Lower leg skin (tissue), 4 donors: ENCODE results near the gene PAK5. TPM values are rescaled to one million over a fixed set of nuclear protein-coding genes. Genes with fewer than 3 reads are reported as not detected.

Experiments
- DNase-seq, 2 donors: peaks; one replicate each; pipeline ENCODE4 v3.0.0-alpha.2; 2019; ENCODE audit warnings: low spot score in 2 of 2
- H3K4me3 ChIP-seq: fragments of 200-600 bp; sonication (generic); 2 replicates; pipeline ENCODE4 v1.5.1; 2017; ENCODE audit warnings: mild to moderate bottlenecking, low read depth; ENCODE audit not compliant: poor library complexity, severe bottlenecking
- CTCF ChIP-seq, 3 donors: fragments of 450-650 bp; IDR thresholded peaks; one replicate each; pipeline ENCODE4 v1.5.1; 2016; ENCODE audit warnings: antibody characterized with exemption in 3 of 3, mild to moderate bottlenecking in 3 of 3, moderate library complexity in 2 of 3
- POLR2A ChIP-seq, 2 donors: fragments of 450-650 bp; IDR thresholded peaks; one replicate each; pipeline ENCODE4 v1.6.1; 2016 to 2017; ENCODE audit warnings: antibody characterized with exemption in 2 of 2, mild to moderate bottlenecking in 1 of 2, moderate library complexity in 1 of 2
- WGBS, 2 donors: methylation state at CpG; one replicate each; pipeline ENCODE4 v1.1.5; 2018; 5-methylcytosine and 5-hydroxymethylcytosine counted together
- intact Hi-C: fragments of 100-400 bp; cut with DNase I; formaldehyde crosslinking; loops from one replicate; pipeline ENCODE4 v1.15.0; 2023; ENCODE audit warnings: low total_unique reads
- total RNA-seq, 4 donors: library from RNA; depleted of rRNA; stranded (reverse); fragments of >200 nt; gene quantifications; one replicate each; pipeline ENCODE4 v1.1.0, GENCODE V29; 2016

PAK5 gene
- total RNA-seq, 4 donors from 2014 or later = 0.08 to 0.46 (median 0.18) TPM

GRCh38 chr20:9611921-9612320, 227.0 kb downstream of the PAK5 start:
- WGBS, 2 donors = 90 to 92% methylated on average over 9 of the region's 9 CpGs
- intact Hi-C loops = loop anchor here (10.0 kb wide), 1 partner anchor 303 kb away; no protein-coding TSS in a partner anchor
- H3K4me3 ChIP-seq = no peak overlapping the region
- no peak for DNase-seq
- TF ChIP-seq CTCF (IDR thresholded peaks at IDR 0.05) (no peak), POLR2A (IDR thresholded peaks at IDR 0.05) (no peak)

GRCh38 chr20:9610665-9611064, 228.2 kb downstream of the PAK5 start:
- no peak for DNase-seq
- intact Hi-C loops = loop anchor here (10.0 kb wide), 1 partner anchor 304 kb away; no protein-coding TSS in a partner anchor
- TF ChIP-seq POLR2A (IDR thresholded peaks at IDR 0.05) = no peak
- TF ChIP-seq CTCF (IDR thresholded peaks at IDR 0.05) = no peak
- H3K4me3 ChIP-seq = no peak overlapping the region
- 72 to 77% methylated on average over 7 of the region's 7 CpGs for WGBS, 2 donors

- 26 to 33% methylated on average over 7 of the region's 7 CpGs for WGBS, 2 donors
- DNase-seq = peak in 1 of 2 donors; percentile 54
- intact Hi-C loops = loop anchor here (5.0 to 10.0 kb wide), 2 partner anchors 203 to 305 kb away; no protein-coding TSS in a partner anchor
- TF ChIP-seq POLR2A (IDR thresholded peaks at IDR 0.05) (no peak), CTCF (IDR thresholded peaks at IDR 0.05) (no peak)
- H3K4me3 ChIP-seq = no peak overlapping the region
Measured at GRCh38 chr20:9609887-9610502, 228.9 kb downstream of the PAK5 start.

GRCh38 chr20:9608639-9609340, 230.1 kb downstream of the PAK5 start:
- no peak overlapping the region for H3K4me3 ChIP-seq
- no peak for TF ChIP-seq POLR2A (IDR thresholded peaks at IDR 0.05)
- no peak for TF ChIP-seq CTCF (IDR thresholded peaks at IDR 0.05)
- WGBS, 2 donors = 86 to 90% methylated on average over 5 of the region's 5 CpGs
- DNase-seq = no peak
- intact Hi-C loops = loop anchor here (5.0 kb wide), 1 partner anchor 201 kb away; no protein-coding TSS in a partner anchor

- WGBS, 2 donors = 31 to 36% methylated on average over 4 of the region's 4 CpGs
- TF ChIP-seq CTCF (IDR thresholded peaks at IDR 0.05) (no peak), POLR2A (IDR thresholded peaks at IDR 0.05) (no peak)
Measured at GRCh38 chr20:9602847-9603183, 236.1 kb downstream of the PAK5 start.

More at GRCh38 chr20:9602847-9603183, 236.1 kb downstream of the PAK5 start:
- DNase-seq = no peak
- intact Hi-C loops = no loop called here
- no peak overlapping the region for H3K4me3 ChIP-seq
